ENCODE measurements around the gene RAD51AP2. TPM values are rescaled to one million over a fixed set of nuclear protein-coding genes. Genes with fewer than 3 reads are reported as not detected.
A peak's percentile ranks its signal among the peaks of the same experiment; 100 is the strongest.

Gene RAD51AP2
- total and polyA plus RNA-seq, 2 of the 13 experiments (the other 11 are each of a cell fraction or from before 2014, with no cell fraction given) = 0.11 to 0.12 TPM

GRCh38 chr2:17479875-17480274 is 38.4 kb downstream of the RAD51AP2 start (continued):
- TF ChIP-seq, protein P1, sequence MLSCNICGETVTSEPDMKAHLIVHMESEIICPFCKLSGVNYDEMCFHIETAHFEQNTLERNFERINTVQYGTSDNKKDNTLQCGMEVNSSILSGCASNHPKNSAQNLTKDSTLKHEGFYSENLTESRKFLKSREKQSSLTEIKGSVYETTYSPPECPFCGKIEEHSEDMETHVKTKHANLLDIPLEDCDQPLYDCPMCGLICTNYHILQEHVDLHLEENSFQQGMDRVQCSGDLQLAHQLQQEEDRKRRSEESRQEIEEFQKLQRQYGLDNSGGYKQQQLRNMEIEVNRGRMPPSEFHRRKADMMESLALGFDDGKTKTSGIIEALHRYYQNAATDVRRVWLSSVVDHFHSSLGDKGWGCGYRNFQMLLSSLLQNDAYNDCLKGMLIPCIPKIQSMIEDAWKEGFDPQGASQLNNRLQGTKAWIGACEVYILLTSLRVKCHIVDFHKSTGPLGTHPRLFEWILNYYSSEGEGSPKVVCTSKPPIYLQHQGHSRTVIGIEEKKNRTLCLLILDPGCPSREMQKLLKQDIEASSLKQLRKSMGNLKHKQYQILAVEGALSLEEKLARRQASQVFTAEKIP (CRISPR knock-in tag; IDR thresholded peaks at IDR 0.05; ENCODE audit: borderline replicate concordance) = no peak
- no peak for TF ChIP-seq SP1 (IDR thresholded peaks at IDR 0.05)
- no peak for TF ChIP-seq SP1 (CRISPR knock-in tag; IDR thresholded peaks at IDR 0.05)
- peak; percentile 68; the same call in 1 of the 2 replicates for TF ChIP-seq EHMT2 (IDR thresholded peaks at IDR 0.05; ENCODE audit: borderline replicate concordance, low read depth, low read length)
- 0 out of 2 replicates have a peak, but pooled peaks have one; percentile 27 for TF ChIP-seq TFE3 (CRISPR knock-in tag; IDR thresholded peaks at IDR 0.05)
- TF ChIP-seq, protein P2, sequence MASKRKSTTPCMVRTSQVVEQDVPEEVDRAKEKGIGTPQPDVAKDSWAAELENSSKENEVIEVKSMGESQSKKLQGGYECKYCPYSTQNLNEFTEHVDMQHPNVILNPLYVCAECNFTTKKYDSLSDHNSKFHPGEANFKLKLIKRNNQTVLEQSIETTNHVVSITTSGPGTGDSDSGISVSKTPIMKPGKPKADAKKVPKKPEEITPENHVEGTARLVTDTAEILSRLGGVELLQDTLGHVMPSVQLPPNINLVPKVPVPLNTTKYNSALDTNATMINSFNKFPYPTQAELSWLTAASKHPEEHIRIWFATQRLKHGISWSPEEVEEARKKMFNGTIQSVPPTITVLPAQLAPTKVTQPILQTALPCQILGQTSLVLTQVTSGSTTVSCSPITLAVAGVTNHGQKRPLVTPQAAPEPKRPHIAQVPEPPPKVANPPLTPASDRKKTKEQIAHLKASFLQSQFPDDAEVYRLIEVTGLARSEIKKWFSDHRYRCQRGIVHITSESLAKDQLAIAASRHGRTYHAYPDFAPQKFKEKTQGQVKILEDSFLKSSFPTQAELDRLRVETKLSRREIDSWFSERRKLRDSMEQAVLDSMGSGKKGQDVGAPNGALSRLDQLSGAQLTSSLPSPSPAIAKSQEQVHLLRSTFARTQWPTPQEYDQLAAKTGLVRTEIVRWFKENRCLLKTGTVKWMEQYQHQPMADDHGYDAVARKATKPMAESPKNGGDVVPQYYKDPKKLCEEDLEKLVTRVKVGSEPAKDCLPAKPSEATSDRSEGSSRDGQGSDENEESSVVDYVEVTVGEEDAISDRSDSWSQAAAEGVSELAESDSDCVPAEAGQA (IDR thresholded peaks at IDR 0.05; ENCODE audit: low read depth) = no peak
- TF ChIP-seq, protein P2 (CRISPR knock-in tag; IDR thresholded peaks at IDR 0.05; ENCODE audit: borderline replicate concordance) = 0 out of 2 replicates have a peak, but pooled peaks have one; percentile 51
- no peak for TF ChIP-seq ATF6 (CRISPR knock-in tag; conservative IDR thresholded peaks at IDR 0.05)
- TF ChIP-seq POGZ (CRISPR knock-in tag; IDR thresholded peaks at IDR 0.05) = 0 out of 2 replicates have a peak, but pooled peaks have one; percentile 43
- peak; percentile 86 for TF ChIP-seq ZGPAT (CRISPR knock-in tag; IDR thresholded peaks at IDR 0.05)
- TF ChIP-seq, protein P3, sequence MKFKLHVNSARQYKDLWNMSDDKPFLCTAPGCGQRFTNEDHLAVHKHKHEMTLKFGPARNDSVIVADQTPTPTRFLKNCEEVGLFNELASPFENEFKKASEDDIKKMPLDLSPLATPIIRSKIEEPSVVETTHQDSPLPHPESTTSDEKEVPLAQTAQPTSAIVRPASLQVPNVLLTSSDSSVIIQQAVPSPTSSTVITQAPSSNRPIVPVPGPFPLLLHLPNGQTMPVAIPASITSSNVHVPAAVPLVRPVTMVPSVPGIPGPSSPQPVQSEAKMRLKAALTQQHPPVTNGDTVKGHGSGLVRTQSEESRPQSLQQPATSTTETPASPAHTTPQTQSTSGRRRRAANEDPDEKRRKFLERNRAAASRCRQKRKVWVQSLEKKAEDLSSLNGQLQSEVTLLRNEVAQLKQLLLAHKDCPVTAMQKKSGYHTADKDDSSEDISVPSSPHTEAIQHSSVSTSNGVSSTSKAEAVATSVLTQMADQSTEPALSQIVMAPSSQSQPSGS (CRISPR knock-in tag; IDR thresholded peaks at IDR 0.05) = peak; percentile 75; the same call in 1 of the 2 replicates
- TF ChIP-seq SOX13 (IDR thresholded peaks at IDR 0.05) = no peak
- peak in 1 of 2 experiments; percentile 78; a peak in 1 of 4 replicates for TF ChIP-seq SOX13 (CRISPR knock-in tag; conservative IDR thresholded peaks at IDR 0.05 in 1 of 2, IDR thresholded peaks at IDR 0.05 in 1 of 2)
- no peak for TF ChIP-seq ZNF781 (CRISPR knock-in tag; IDR thresholded peaks at IDR 0.05; ENCODE audit: borderline replicate concordance, not compliant biosample characterization)
- TF ChIP-seq PRPF4 (IDR thresholded peaks at IDR 0.05; ENCODE audit: low read depth, low read length, poor library complexity, severe bottlenecking) = no peak

Data from HepG2 (cell line).